ENCODE data around the gene SEZ6L2. TPM values are rescaled to one million over a fixed set of nuclear protein-coding genes. Genes with fewer than 3 reads are reported as not detected.

SEZ6L2 gene
- total and polyA plus RNA-seq, 9 of the 15 experiments (the other 6 are each of a cell fraction or from before 2014, with no cell fraction given) = 0.10 to 2.1 (median 0.72) TPM

- TF ChIP-seq TAF7 (tag; IDR thresholded peaks at IDR 0.05) (no peak), STAT5B (CRISPR knock-in tag; IDR thresholded peaks at IDR 0.05) (no peak), RBM25 (IDR thresholded peaks at IDR 0.05; ENCODE audit: low read depth, low read length, severe bottlenecking) (no peak), TSHZ1 (CRISPR knock-in tag; IDR thresholded peaks at IDR 0.05) (no peak), ZNF398 (CRISPR knock-in tag; IDR thresholded peaks at IDR 0.05) (no peak), LEF1 (IDR thresholded peaks at IDR 0.05) (peak; percentile 62; the same call in 1 of the 2 replicates), SMARCA5 (IDR thresholded peaks at IDR 0.05) (no peak), RAD51 (IDR thresholded peaks at IDR 0.05; ENCODE audit: borderline replicate concordance, low read depth) (no peak; the same call in 1 of the 2 replicates), MGA (IDR thresholded peaks at IDR 0.05) (no peak), PTRF (tag; IDR thresholded peaks at IDR 0.05) (no peak)
Measured at GRCh38 chr16:29862884-29863668, 36.3 kb downstream of the SEZ6L2 start, which contains the start of gene CDIPT (continued).

Measured in K562 (cell line).